Chondrocyte (in vitro differentiated cells): ENCODE measurements around the gene ADGRV1. TPM values are rescaled to one million over a fixed set of nuclear protein-coding genes. Genes with fewer than 3 reads are reported as not detected.

ENCODE experiments used
- DNase-seq: peaks from one replicate; pipeline ENCODE4 v3.0.0; 2021; ENCODE audit warnings: mixed read lengths, low spot score
- H3K27ac Mint-ChIP-seq: one replicate; pipeline ENCODE4 v1.8.0; 2021; ENCODE audit warnings: mild to moderate bottlenecking, moderate library complexity, mixed read lengths; ENCODE audit not compliant: unreplicated experiment
- H3K27me3 Mint-ChIP-seq: 2 replicates; pipeline ENCODE4 v1.8.0; 2021; ENCODE audit warnings: low read depth, mixed read lengths
- H3K36me3 Mint-ChIP-seq: 2 replicates; pipeline ENCODE4 v1.8.0; 2021; ENCODE audit warnings: low read depth, mixed read lengths
- H3K4me1 Mint-ChIP-seq: 2 replicates; pipeline ENCODE4 v1.8.0; 2021; ENCODE audit warnings: low read depth, mild to moderate bottlenecking, mixed read lengths
- H3K4me3 Mint-ChIP-seq: one replicate; pipeline ENCODE4 v1.8.0; 2021; ENCODE audit warnings: mild to moderate bottlenecking, moderate library complexity, mixed read lengths; ENCODE audit not compliant: unreplicated experiment
- H3K9me3 Mint-ChIP-seq: 2 replicates; pipeline ENCODE4 v1.8.0; 2021; ENCODE audit warnings: low read depth, mixed read lengths
- CTCF ChIP-seq: fragments of 200-600 bp; sonication (generic); IDR thresholded peaks from 2 replicates; pipeline ENCODE4 v1.5.0; 2021; ENCODE audit warnings: antibody characterized with exemption, mild to moderate bottlenecking, moderate library complexity
- total RNA-seq: library from RNA; stranded (reverse); gene quantifications from 3 replicates; pipeline ENCODE4 v1.2.1, GENCODE V29; 2021

ADGRV1 gene
- total RNA-seq, 1 donor from 2014 or later: 1.5 TPM

GRCh38 chr5:91095786-91096385 is 537.3 kb downstream of the ADGRV1 start:
- Mint-ChIP-seq H3K4me1 (peaks cover 19% of the 10 kb centered on the region), H3K27ac (no peak overlapping the region), H3K36me3 (no peaks in the 10 kb centered on the region), H3K27me3 (no peaks in the 10 kb centered on the region), H3K4me3 (no peak overlapping the region), H3K9me3 (no peaks in the 10 kb centered on the region)
- no peak for DNase-seq
- TF ChIP-seq CTCF: no peak

DNA sequence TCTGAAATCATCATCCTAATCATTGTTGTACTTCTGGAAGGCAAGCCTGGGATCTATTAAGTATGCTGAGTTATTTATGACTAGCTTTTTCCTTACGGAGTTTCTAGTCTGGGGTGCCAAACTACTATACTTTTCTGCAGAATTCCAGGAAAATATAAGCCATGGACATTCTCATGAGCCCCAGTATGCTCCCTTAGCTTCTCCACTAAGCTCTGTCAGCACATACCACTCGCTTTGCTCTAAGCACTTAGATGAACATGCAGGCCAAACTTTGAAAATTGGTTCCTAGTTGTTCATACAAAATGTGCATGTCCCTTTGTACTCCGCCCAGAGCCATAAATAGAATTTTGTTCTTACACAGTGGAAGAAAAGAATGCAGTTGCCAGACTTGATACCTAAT is 539.9 kb downstream of the ADGRV1 start:
- no peak for DNase-seq
- TF ChIP-seq CTCF: no peak

GRCh38 chr5:91101600-91102379 is 543.2 kb downstream of the ADGRV1 start:
- Mint-ChIP-seq H3K27me3 (no peaks in the 10 kb centered on the region), H3K27ac (no peak overlapping the region), H3K4me1 (peaks cover 17% of the 10 kb centered on the region), H3K9me3 (peaks cover 11% of the 10 kb centered on the region), H3K4me3 (no peak overlapping the region), H3K36me3 (peaks cover 4% of the 10 kb centered on the region)
- no peak for DNase-seq
- TF ChIP-seq CTCF: peak; percentile 91

More for the DNA sequence above, 539.9 kb downstream of the ADGRV1 start:
- no peak overlapping the region for H3K4me3 Mint-ChIP-seq
- H3K9me3 Mint-ChIP-seq: no peaks in the 10 kb centered on the region
- no peaks in the 10 kb centered on the region for H3K27me3 Mint-ChIP-seq
- H3K36me3 Mint-ChIP-seq: no peaks in the 10 kb centered on the region
- no peak overlapping the region for H3K27ac Mint-ChIP-seq
- peaks cover 26% of the 10 kb centered on the region for H3K4me1 Mint-ChIP-seq

DNA sequence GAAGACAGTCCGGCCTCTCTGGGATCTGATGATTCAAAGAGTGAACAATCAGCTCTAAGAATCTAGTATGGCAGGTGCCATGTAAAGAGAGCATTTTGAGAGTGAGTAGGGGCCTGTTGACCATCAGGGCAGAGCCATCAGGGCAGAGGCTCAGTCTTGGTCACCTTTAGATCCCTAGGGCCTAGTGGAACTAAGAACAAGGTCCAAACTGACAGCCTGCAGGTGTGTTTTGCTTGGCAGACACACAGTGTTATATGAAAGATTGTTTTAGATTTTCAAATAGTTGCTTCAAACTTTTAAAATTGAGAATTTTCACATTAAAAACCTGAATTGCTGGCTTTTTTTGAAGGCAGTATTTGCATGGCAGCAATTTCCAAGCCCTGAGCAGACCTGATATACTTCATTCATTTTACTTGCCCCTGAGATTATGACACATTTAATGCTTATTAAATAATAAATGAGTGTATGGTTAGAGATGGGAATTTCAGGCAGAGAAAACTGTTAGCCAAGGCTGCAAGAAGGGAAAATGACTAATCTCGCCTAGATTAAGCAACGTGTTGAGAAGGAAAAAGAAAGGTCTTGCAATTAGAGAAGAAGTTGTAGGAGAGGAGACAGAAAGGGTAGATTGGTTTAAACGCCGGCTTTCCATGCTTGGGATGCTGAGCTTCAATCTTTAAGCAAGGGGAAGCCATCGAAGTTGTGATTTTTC is 544.9 kb downstream of the ADGRV1 start:
- H3K4me1 Mint-ChIP-seq: peaks cover 13% of the 10 kb centered on the region
- no peaks in the 10 kb centered on the region for H3K27me3 Mint-ChIP-seq
- TF ChIP-seq CTCF: no peak
- no peak for DNase-seq
- peaks cover 11% of the 10 kb centered on the region for H3K9me3 Mint-ChIP-seq
- peaks cover 4% of the 10 kb centered on the region for H3K36me3 Mint-ChIP-seq
- no peak overlapping the region for H3K27ac Mint-ChIP-seq
- H3K4me3 Mint-ChIP-seq: no peak overlapping the region

GRCh38 chr5:91104062-91104448 is 545.5 kb downstream of the ADGRV1 start:
- peaks cover 11% of the 10 kb centered on the region for H3K9me3 Mint-ChIP-seq
- peaks cover 10% of the 10 kb centered on the region for H3K4me1 Mint-ChIP-seq
- H3K36me3 Mint-ChIP-seq: peaks cover 4% of the 10 kb centered on the region
- H3K4me3 Mint-ChIP-seq: no peak overlapping the region
- no peak overlapping the region for H3K27ac Mint-ChIP-seq
- no peak for DNase-seq
- no peaks in the 10 kb centered on the region for H3K27me3 Mint-ChIP-seq
- TF ChIP-seq CTCF: no peak
